C4-2B (cell line): Measurements from ENCODE around the gene DNAJB4.

ENCODE experiments used
- ZFX ChIP-seq: fragments of 450-650 bp; IDR thresholded peaks from 2 replicates; pipeline ENCODE4 v1.6.1; 2017
- TF ChIP-seq, protein P1 (sequence below): fragments of 450-650 bp; conservative IDR thresholded peaks from 2 replicates; pipeline ENCODE4 v1.5.1; 2017; ENCODE audit warnings: mild to moderate bottlenecking

- TF ChIP-seq, protein P1, sequence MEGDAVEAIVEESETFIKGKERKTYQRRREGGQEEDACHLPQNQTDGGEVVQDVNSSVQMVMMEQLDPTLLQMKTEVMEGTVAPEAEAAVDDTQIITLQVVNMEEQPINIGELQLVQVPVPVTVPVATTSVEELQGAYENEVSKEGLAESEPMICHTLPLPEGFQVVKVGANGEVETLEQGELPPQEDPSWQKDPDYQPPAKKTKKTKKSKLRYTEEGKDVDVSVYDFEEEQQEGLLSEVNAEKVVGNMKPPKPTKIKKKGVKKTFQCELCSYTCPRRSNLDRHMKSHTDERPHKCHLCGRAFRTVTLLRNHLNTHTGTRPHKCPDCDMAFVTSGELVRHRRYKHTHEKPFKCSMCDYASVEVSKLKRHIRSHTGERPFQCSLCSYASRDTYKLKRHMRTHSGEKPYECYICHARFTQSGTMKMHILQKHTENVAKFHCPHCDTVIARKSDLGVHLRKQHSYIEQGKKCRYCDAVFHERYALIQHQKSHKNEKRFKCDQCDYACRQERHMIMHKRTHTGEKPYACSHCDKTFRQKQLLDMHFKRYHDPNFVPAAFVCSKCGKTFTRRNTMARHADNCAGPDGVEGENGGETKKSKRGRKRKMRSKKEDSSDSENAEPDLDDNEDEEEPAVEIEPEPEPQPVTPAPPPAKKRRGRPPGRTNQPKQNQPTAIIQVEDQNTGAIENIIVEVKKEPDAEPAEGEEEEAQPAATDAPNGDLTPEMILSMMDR: no peak
- no peak for TF ChIP-seq ZFX
These were observed 40.2 kb downstream of the DNAJB4 start for GRCh38 chr1:78044796-78045562.
